HepG2 (cell line): ENCODE results near the gene CPAMD8. TPM values are rescaled to one million over a fixed set of nuclear protein-coding genes. Genes with fewer than 3 reads are reported as not detected.

Experiments used
- GMEB2 ChIP-seq: IDR thresholded peaks from 2 replicates; pipeline ENCODE4 v1.6.1; 2016; ENCODE audit warnings: missing biosample characterization, missing genetic modification reagents, low read depth
- KMT2A ChIP-seq: sonication (generic); formaldehyde crosslinking; IDR thresholded peaks from 2 replicates; pipeline ENCODE4 v1.4.0; 2020; ENCODE audit warnings: missing genetic modification reagents
- MYC ChIP-seq: sonication (generic); formaldehyde crosslinking; IDR thresholded peaks from 2 replicates; pipeline ENCODE4 v1.9.0; 2021; ENCODE audit warnings: missing genetic modification reagents, borderline replicate concordance
- NFE2L1 ChIP-seq: sonication (generic); formaldehyde crosslinking; IDR thresholded peaks from 2 replicates; pipeline ENCODE4 v1.4.0; 2020; ENCODE audit warnings: missing genetic modification reagents, mild to moderate bottlenecking, borderline replicate concordance
- NPAS2 ChIP-seq: sonication (generic); formaldehyde crosslinking; IDR thresholded peaks from 2 replicates; pipeline ENCODE4 v1.8.0; 2022; ENCODE audit warnings: mild to moderate bottlenecking, missing genetic modification reagents, borderline replicate concordance
- ONECUT2 ChIP-seq: sonication (generic); formaldehyde crosslinking; IDR thresholded peaks from 2 replicates; pipeline ENCODE4 v1.4.0; 2020; ENCODE audit warnings: missing genetic modification reagents
- PATZ1 ChIP-seq: sonication (generic); formaldehyde crosslinking; IDR thresholded peaks from 2 replicates; pipeline ENCODE4 v1.4.0; 2020; ENCODE audit warnings: missing genetic modification reagents
- ZNF280B ChIP-seq: sonication (generic); formaldehyde crosslinking; IDR thresholded peaks from 2 replicates; pipeline ENCODE4 v1.5.0; 2020; ENCODE audit warnings: missing genetic modification reagents, mild to moderate bottlenecking, borderline replicate concordance
- polyA plus RNA-seq, 8 experiments: library from polyadenylated mRNA; depleted of rRNA in 3 of 8; stranded (reverse) in 7 of 8; unstranded in 1 of 8; fragments of >200 nt; fragmentation: Illumina TruSeq in 4 of 8; extraction: Trizol in 4 of 8; gene quantifications; 2 replicates each; pipeline versions ENCODE4 v1.2.1 to v1.2.3, GENCODE V29; 2011 to 2016; ENCODE audit warnings: low read depth in 4 of 8, missing spikeins in 1 of 8, mixed read lengths in 1 of 8; ENCODE audit not compliant: insufficient read depth in 1 of 8
- total RNA-seq, 5 experiments: library from RNA; depleted of rRNA; stranded (reverse); fragments of >200 nt; fragmentation: Illumina TruSeq; extraction: Trizol; gene quantifications; 2 replicates each; pipeline ENCODE4 v1.2.3, GENCODE V29; 2016; ENCODE audit warnings: low read depth in 1 of 5
- TF ChIP-seq, protein P1 (sequence below): sonication (generic); formaldehyde crosslinking; IDR thresholded peaks from 2 replicates; pipeline ENCODE4 v1.8.0; 2022; ENCODE audit warnings: mild to moderate bottlenecking, missing genetic modification reagents, moderate library complexity

Gene CPAMD8
- total and polyA plus RNA-seq, 2 of the 13 experiments (the other 11 are each of a cell fraction or from before 2014, with no cell fraction given), result 0.29 to 0.34 TPM

DNA sequence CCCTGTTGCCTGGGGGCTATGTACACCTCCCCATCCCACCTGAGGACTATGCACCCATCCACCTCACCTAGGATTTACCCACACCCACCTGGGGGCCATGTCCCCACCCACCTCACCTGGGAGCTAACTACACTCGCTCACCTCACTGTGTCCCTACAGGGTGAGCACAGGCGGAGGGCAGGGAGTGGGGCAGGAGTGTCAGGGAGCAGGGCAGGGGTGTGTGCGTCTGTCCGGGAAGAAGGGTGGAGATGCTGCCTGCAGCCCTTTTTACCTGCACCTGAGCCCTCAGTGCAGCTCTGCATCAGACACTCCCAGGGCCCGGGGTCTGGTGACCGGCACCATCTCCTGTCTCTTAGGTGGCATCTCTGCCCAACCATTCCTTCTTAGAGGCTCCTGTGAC is 10.6 kb upstream of the CPAMD8 start (continued):
- TF ChIP-seq MYC, result no peak
- TF ChIP-seq NFE2L1 (CRISPR knock-in tag), result no peak
- TF ChIP-seq ZNF280B (CRISPR knock-in tag), result no peak
- TF ChIP-seq, protein P1, sequence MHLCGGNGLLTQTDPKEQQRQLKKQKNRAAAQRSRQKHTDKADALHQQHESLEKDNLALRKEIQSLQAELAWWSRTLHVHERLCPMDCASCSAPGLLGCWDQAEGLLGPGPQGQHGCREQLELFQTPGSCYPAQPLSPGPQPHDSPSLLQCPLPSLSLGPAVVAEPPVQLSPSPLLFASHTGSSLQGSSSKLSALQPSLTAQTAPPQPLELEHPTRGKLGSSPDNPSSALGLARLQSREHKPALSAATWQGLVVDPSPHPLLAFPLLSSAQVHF, result no peak
- no peak for TF ChIP-seq KMT2A (CRISPR knock-in tag)
- TF ChIP-seq GMEB2 (CRISPR knock-in tag), result no peak
- no peak for TF ChIP-seq NPAS2
- TF ChIP-seq PATZ1 (CRISPR knock-in tag), result no peak
- TF ChIP-seq ONECUT2 (CRISPR knock-in tag), result no peak
